Measurements from ENCODE around the gene TEX22. TPM values are rescaled to one million over a fixed set of nuclear protein-coding genes. Genes with fewer than 3 reads are reported as not detected.

The TEX22 gene
- total RNA-seq, 1 donor from 2014 or later, result 2.0 TPM

DNA sequence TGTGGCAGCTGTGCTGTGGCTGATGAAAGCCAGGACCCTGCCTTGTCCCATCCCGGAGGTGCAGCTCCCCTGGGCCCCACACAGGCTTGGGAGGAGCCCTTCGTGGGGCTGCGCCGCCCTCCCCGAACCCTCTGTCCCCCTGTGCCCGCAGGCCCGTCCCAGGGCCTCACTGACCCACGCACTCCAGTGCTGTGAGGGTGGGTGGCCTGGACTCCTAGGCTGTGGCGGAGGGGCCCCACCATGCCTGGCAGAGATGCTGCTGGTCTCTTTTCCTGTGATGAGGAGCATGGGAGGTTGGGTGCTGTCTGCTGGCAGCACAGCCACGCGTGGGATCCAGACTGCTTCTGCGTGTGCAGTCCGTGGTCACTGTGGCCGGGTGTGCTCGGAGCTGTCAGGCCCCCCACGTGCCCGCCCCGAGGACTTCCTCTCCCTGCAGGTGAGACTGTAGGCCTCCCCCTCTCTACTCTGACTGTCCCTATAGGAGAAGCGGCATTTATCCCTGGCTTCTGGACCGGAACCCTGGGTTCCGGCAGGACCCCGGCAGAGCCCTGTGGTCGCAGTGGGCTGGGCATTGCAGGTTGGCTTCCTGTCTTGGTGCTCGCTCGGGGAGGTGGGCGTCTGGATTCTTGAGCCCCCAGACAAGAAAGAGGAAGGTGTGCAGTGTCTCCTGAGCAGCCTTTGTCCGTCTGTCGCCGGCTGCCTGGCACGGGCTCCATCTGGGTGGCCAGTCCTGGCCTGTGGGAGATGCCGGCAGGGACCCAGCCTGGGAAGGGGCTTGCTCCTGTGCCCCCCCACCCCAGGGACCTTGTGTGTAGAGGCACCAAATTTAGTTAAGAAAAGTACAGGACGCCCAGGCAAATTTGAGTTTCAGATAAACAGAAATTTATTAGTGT lies 23.6 kb downstream of the TEX22 start:
- no peak for ATAC-seq

DNA sequence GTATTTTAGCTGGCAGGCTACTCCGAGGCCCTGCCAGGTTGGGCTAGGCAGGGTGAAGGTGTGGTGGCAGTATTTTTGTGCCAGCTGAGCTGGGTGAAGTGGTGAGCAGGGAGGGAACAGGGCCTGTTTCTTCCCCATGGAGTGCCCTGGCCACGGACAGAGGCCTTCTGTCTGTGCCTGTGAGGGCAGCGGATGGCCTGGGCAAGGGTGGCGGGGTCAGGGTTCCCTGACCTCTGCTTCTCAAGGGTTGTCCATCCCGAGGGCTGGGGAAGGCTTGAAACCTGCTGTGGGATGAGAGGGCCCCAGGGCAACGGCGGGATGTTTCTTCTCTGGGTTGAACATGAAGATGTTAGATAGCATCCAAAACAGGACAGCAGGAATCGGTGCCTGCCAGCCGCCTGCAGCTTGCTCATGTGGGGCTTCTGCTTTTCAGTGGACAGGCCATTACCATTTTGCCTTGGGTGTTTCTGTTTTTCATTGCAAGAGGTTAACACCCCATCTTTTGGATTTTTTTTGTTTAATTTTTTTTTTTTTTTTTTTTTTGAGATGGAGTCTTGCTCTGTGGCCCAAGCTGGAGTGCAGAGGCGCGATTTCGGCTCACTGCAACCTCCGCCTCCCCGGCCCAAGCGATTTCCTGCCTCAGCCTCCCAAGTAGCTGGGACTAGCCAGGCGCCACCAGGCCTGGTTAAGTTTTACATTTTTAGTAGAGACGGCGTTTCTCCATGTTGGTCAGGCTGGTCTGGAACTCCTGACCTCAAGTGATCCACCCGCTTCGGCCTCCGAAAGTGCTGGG lies 24.6 kb downstream of the TEX22 start:
- ATAC-seq, result no peak

DNA sequence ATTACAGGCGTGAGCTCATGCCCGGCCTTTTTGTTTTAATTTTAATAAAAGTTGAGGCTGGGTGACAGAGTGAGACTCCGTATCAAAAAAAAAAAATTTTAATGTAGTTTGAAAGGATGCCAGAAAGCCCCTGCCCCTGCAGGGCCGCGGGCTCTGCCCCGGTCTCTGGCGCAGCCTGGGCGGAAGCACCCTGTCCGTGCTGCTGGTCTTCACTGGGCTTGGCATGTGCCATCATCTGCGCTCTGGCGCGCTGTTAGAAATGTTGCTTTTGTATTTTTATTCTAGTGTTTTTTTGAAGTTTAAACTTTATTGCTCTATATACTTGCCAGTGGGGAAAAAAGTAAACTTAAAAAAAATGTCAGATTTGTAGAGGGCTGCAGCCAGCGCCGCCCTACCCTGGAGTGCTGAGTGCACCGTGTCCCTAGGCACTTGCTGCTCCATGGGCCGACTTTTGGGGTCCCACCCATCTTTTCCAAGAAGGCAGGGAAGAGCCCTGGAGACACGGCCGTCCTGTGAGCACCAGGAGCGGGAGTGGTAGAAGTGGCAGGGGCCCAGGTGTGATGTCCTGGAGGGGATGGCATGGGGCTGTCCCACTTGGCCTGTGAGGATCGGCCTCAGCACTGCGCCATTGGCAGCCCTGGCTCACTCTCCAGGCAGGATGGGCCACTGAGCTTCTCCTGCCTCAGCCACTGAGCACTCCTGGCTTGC lies 25.3 kb downstream of the TEX22 start:
- ATAC-seq, result no peak

DNA sequence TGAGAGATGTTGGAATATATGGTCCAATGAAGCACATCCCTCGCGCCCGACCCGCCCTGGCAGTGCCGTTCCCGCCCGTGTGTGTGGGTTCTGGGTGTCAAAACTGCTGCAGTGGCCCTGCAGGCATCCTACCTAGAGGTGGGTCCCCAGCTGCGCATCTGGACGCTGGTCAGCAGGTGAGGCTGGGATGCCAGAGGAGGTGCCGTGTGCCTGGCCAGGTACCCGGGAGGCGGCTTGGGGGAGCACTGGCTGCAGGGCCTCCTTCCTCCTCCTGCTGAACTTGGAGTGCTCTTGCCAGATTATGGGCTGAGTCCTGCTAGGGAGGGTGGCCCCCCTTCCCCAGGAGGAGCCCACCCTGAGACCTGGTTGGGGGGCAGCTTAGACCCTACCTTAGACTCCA lies 26.5 kb downstream of the TEX22 start:
- no peak for ATAC-seq

DNA sequence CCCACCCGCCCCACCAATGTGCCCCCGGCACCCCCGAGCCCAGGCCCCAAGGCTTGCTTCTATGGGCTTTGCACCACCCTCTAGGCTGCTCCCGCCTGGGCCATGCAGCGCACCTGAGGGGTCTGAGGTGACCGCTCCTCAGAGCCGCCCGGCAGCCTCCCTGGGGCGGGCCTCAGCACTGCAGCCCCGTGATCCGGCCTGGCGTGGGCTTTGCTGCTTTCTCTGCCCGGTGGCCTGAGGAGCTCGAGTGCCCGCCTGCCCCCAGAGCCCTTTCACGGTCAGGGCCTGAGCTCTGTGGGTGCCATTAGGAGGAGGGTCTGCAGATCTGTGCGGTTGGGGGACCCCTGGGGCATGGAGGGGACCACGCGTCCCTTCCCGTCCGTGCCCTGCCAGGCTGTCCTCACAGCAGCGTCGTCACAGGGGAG lies 27.5 kb downstream of the TEX22 start:
- no peak for ATAC-seq

DNA sequence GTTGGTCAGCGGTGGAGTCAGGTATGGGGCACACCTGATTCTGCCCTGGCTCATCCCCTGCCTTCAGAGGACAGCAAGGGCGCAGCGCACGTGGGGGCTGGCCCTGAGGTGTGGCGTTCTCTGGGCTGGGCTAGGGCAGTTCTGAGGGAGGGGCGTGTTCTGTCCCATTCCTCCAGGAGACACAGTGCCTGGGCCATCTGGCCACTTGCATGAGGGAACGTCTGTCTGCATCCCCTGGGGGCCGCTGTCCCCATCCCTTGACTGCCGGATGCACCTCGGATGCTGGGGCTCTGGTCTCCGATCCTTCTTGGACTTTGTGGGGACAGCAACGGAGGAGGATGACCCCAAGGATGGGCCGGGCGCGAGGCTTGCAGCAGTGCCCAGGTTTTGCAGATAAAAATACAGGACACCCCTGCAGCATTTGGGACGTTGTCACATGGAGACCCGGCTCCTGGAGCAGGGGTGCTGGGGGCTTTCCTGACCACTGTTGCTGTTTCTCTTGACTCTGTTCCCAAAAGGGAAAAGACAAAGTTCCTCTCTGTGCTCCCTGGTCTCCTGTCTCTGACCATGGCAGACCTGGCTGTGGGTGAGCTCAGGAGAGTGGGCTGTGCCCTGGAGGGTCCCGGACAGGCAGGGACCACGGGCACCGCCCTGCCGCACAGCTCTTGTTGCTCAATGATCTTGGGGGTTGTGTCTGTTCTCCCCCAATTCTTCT lies 28.2 kb downstream of the TEX22 start:
- ATAC-seq, result no peak

DNA sequence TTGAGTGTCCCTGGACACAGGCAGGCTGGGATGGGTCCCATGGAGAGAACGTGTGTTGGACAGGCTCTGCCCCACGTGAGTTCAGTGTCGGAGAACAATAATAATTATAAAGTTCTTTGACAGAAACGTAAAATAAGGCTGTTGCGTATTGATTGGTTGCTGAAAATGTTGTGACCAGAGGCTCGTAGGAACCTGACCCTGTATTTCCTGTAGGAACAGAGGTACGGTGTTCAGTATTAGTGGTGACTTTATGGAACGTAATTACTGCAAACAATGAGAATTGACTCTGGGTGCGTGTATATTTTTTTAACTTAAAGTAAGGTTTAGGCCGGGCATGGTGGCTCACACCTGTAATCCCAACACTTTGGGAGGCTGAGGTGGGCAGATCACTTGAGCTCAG lies 29.1 kb downstream of the TEX22 start:
- ATAC-seq, result no peak

DNA sequence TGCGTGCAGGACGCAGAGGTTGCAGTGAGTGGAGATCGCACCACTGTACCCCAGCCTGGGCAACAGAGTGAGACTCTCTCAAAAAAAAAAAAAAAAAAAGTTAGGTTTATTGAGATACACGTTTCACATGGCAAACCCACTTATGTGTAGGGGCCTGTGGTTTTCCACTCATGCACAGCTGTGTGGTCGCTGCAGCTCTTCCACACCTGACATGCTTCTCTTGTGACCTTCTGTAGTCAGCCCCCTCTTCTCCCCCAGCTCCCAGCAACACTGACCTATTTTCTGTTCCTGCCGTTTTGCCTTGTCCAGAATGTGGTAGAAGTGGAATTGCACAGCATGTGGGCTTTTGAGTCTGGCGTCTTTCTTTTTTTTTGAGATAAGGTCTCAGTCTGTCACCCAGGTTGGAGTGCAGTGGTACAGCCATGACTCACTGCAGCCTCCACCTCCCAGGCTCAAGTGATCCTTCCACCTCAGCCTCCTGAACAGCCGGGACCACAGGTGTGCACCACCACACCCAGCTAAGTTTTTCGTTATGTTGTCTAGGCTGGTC lies 29.7 kb downstream of the TEX22 start:
- ATAC-seq, result no peak

DNA sequence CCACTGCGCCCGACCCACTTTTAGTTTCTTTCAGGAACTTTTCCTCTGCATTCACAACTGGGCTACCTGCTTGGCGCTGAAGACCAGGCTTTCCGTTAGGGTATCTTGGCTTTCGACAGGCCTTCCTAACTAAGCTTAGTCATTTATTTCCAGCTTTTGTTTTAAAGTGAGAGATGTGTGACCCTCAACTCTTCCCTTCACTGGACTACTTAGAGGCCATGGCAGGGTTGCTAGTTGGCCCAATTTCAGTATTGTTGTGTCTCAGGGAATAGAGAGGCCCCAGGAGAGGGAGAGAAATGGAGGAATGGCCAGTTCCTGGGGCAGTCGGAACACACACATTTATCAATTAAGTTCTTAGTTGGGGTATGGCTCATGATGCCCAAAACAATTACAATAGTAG lies 31.7 kb downstream of the TEX22 start:
- no peak for ATAC-seq

DNA sequence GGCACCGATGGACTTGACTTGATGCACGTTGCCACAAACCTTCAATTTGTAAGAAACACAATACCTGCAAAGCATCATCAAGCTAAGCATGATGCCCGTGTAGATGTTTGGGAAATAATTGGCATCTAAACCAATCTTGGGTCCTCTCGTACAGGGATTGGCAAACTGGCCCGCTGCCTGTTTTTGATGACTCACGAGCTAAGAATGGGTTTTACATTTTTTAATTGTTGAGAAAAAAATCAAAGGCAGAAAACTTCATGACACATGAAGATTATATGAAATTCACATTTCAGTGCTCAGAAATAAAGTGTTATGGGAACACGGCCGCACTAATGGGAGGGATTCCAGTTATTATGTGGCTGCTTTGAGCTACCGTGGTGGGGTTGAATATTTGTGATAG lies 32.2 kb downstream of the TEX22 start:
- peak; percentile 50 for ATAC-seq

DNA sequence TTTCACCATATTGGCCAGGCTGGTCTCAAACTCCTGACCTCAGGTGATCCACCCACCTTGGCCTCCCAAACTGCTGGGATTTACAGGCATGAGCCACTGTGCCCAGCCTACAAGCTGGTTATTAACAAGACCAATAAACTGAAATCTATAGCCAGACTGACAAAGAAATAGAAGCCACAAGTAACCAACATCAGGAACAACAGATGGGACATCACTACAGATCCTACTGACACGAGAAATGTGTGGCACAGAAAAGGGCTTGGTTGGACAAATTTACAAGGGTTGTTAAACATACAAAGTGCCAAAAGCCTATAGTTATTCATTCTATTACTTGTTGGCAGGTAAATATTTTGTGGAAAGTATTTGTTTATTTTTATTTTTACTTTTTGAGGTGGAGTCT lies 32.9 kb downstream of the TEX22 start:
- no peak for ATAC-seq

DNA sequence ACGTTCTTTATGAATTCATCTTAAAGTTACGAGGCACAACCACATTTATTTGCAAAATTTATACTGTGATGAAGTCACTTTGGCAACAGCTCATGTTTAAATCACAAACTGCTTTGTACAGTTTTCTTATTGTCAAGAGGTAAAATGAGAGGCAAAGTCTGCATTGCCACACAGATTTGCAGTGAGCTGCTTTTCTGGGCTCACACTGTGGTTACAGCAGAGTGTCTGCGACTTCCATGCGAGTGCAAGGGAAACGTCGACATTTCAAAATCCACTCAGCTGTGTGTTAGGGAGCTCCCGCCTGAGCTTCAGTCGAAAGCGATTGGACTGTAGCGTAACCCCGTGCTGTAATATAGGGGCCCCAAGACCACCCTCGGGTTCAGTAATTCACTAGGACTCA lies 34.3 kb downstream of the TEX22 start:
- no peak for ATAC-seq

DNA sequence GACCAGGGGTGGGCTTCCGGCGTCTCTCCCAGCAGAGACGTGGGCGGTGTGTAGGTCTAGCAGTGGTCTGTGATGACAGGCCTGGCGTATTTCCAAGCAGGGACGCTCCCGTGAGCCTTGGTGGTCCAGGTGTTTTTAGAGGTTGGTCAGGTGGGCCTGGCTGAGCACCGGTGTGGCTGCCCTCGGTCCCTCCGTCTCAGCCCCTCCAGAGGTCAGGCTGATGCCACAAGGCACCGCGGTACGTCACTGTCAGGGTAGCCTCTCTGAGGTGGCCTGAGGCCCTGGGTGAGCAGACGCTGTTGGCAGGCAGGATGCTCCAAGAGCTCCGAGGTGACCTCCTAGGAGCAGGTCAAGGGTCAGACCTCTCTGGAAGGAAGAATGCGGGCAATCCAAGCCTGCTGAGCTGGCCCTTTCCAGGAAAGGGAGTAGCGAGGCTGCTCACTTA lies 34.8 kb downstream of the TEX22 start:
- no peak for ATAC-seq

DNA sequence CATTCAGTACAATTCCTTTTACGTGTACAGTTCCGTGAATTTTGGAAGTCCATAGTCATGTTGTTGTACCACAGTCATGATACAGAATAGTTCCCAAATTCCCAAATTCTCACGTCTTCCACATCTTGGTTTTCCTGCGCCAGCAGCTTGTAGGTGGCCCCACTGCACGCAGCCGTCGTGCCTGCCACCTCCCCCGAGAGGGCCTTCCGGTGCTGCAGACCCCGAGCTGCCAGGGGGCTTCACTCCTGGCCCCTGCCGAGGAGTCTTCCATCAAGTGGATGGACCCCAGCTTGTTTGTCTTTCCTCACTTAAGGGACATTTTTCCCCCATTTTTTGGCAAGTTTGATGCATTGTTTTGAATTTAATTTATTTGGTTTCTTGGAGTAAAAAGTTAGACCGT lies 38.1 kb downstream of the TEX22 start:
- no peak for ATAC-seq

DNA sequence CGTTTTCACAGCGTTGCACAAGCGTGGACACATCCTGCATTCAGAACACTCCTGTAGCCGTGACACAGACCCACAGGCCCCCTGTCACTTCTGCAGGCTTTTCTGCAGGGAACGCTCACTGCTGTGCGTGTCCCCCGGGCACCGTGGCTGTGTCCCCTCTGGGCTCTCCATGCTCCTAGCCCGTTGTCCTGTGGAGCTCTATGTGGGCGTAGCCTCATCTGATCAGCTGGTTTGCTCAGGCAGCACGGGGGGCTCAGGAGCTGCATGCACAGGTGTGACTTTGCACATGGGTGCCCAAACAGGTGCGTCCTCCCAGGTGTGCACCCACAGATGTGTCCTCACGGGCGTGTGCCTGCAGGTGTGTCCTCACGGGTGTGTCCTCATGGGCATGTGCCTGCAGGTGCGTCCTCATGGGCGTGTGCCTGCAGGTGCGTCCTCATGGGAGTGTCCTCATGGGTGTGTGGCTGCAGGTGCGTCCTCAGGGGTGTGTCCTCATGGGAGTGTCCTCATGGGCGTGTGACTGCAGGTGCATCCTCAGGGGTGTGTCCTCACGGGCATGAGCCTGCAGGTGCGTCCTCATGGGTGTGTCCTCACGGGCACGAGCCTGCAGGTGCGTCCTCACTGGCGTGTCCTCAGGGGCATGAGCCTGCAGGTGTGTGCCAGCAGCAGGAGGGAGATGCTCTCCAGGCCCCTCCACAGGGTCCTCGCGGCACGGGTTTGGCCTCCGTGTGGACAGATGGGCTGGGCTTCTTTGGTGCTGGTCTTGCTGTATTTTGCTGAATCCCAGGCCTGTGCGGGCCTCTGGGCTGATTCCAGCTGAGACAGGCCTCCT lies 38.8 kb downstream of the TEX22 start:
- peak; percentile 93 for ATAC-seq

DNA sequence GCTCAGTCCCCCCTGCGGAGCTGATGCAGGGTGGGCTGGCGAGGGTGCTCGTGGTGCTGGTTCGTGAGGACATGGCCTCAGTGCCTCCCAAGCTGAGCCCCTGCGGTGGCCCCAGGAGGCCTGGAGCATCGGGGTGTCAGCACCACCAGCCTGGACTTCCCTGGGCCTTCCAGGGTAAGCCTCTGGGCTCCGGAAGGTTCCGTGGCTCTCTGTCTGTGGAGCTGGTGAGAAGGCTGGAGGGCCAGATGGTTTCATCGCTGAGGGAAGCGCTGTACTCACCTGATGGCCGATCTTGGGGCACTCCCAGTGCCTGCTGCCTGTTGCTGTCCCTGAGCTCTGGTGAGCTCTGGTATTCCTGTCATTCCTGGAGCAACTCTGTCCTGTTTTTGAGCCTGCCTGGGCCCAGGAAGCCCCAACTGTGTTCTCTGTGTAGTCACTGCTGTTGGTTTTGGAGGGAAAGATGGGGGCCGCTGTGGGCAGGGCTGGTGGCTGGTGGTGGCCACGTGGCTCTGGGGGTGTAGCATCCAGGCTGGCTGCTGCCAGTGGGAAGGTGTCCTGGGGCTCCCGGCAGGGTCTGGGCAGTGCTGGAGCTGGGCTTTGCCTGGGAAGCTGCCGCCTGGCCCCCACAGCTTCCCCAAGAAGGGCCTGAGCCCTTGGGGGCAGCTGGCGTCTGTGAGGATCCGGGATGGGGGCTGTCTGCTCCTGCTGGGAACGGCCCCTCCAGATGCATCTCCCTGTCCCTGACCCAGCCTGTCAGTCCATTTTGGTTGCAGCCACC lies 39.6 kb downstream of the TEX22 start:
- ATAC-seq, result no peak

DNA sequence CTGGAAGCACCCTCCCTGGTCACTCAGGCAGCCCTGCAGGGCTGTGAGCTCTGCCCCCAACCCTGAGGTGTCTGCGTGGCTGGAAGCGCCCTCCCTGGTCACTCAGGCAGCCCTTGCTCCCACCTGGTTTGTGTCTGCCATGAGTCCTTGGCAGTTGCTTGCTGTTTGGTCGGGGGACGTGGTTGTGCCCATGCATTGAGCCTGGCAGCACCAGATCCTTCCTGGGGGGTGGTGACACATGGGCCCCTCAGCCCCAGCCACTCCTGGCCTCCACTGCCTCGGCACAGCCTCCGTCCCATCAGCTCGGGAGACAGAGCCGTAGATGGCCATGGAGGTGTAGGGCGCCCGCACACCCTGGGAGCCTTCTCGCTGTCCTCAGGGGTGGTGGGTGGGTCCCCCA lies 40.8 kb downstream of the TEX22 start:
- ATAC-seq, result no peak

DNA sequence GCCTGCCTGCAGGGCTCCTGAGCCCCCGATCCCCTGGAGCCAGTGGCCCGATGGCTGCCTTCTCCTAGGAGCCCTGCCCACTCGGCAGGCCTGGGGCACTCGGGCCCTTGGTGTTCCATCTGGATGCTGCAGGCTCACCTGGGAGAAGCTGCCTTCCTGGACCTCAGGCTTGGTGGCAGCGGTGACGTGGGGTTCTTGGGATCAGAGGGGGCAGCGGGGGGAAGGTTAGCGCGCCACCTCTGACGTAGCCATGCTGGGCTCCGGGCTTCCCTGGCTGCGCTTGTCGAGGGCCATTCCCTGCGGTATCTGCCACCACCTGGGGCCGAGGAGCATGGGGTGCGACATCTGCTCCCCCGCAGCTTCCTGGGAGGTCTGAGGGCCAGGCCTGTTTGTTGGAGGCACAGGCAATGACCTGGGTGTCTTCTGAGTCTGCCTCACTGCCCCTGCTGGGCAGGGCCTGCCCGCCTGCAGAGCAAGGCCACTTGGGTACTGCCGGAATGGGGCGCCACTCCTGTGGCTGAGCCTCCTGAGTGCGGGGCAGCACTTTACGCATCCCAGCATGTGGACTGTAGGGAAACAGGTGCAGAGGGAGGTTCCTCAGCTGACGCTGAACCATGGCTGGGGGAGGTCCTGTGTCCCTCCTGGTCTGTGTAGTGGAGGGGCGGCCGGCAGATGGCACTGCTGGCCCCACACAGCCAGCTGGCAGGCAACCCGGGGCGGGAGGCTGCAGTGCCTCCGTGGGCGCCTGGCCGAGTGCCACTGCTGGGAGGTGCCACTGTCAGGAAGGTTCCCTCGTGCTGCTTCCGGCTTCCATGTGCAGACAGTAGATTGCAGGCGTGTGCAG lies 41.6 kb downstream of the TEX22 start:
- peak; percentile 58 for ATAC-seq

DNA sequence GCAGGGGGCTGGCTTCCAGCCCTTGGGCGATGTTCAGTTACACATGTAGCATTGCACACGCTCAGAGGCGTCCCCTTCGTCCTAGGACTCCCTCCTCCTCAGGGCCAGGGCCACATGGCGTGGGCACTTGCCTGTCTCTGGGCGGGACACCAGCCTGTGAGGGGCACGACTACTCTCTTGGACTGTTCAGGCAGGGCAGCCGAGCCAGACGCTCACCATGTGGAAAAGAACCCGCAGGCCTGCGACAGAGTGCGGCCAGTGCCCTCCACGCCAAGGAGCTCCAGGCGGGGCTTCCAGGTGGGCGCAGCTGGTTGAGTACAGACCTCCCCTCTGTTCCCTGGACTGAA lies 42.2 kb downstream of the TEX22 start:
- no peak for ATAC-seq

DNA sequence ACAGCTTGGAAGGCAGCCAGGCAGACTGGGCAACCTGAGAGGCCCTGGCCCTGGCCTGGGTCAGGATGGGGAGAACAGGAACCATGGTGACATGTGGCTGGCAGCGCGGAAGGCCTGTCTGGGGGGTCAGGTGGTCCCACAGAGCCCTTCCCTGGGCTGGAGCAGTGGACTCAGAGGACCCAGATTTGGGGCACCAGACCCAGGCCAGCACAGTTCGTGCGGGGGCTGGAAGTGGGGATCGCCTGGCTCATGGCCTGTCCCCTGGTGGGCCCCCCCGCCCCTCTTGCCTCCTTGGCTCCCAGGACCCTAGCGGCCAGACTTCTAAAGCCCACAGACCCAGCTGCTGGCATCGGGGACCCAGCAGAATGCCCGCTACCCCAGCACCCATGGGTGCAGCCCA lies 42.7 kb downstream of the TEX22 start:
- no peak for ATAC-seq
